Activated CD4-positive, alpha-beta T cell treated with anti-CD3 and anti-CD28 coated beads, Interleukin-2, amount 50 U/mL, for 48 hours (primary cell): ENCODE results near the gene ZNF565.
"Not testable (repeated sequence)": the region's sequence is repeated elsewhere in the genome, so short reads cannot be mapped to it uniquely, and the experiment has no call there.

ENCODE experiments used
- DNase-seq, 2 experiments: peaks; one replicate each; pipeline ENCODE4 v3.0.0-alpha.2; 2020

ZNF565 gene

DNA sequence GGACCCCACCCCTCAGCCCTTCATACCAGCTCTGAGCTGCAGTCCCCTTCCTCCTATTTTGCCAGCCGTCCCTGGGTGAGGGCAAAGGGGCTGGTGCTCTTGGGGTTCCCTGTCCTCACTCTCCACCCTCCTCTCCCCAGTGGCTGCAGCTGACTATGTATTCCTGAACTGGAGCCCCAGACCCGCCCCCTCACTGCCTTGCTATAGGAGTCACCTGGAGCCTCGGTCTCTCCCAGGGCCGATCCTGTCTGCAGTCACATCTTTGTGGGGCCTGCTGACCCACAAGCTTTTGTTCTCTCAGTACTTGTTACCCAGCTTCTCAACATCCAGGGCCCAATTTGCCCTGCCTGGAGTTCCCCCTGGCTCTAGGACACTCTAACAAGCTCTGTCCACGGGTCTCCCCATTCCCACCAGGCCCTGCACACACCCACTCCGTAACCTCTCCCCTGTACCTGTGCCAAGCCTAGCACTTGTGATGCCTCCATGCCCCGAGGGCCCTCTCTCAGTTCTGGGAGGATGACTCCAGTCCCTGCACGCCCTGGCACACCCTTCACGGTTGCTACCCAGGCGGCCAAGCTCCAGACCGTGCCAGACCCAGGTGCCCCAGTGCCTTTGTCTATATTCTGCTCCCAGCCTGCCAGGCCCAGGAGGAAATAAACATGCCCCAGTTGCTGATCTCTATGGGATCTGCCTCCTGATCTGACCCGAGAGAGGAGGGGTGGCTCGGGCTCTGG lies 64.6 kb downstream of the ZNF565 start:
- no peak for DNase-seq

DNA sequence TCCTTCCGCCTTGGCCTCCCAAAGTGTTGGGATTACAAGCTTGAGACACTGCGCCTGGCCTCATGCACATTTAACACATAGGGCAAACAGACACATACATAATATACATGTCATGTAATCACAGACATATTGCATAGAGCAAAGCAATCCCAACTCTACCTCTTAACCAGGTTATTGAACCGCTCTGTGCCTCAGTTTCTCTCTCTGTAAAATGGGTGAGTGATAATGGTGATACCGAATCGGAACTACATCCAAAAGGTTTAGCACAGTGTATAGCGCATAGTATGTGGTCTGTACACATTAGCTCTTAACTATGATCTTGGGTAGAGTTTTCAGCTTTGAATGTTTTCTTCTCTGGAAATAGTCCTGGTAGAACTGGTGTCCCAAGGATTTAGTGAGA lies 69.8 kb downstream of the ZNF565 start:
- no peak for DNase-seq

DNA sequence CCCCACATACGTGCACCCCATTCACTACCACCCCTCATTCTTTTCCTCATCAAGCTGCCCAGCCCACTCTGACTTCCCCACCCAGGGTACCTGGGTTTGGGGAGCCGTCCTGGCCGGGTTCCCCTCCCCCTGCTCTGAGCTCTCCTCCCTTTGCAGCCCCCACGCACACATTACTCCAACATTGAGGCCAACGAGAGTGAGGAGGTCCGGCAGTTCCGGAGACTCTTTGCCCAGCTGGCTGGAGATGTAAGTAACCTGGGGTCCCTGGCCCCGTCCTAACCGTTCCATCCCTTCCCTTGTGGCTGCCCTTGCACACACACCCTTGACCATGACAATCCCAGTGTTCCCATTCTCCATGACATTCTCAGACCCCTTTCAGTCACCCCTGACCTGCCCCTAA lies 72.0 kb downstream of the ZNF565 start:
- DNase-seq = no peak

DNA sequence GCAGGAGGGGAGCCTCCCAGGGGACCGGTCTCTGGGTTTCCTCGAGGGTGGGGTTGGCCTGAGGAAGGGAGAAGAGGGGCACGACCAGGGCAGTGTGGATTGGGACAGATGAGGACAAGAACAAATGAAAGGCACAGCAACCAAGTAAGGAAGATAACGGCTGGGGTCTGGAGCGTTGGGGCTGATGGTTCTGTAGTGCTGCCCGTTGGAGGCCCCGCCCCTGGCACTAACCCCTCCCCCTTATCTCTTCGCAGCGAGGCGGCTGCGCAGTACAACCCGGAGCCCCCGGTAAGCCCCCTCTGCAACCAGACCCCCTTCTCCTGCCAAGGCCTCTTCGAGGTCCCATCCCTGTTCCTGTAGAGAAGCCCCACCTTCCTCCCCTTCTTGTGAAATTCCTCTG lies 72.4 kb downstream of the ZNF565 start:
- DNase-seq = no peak

DNA sequence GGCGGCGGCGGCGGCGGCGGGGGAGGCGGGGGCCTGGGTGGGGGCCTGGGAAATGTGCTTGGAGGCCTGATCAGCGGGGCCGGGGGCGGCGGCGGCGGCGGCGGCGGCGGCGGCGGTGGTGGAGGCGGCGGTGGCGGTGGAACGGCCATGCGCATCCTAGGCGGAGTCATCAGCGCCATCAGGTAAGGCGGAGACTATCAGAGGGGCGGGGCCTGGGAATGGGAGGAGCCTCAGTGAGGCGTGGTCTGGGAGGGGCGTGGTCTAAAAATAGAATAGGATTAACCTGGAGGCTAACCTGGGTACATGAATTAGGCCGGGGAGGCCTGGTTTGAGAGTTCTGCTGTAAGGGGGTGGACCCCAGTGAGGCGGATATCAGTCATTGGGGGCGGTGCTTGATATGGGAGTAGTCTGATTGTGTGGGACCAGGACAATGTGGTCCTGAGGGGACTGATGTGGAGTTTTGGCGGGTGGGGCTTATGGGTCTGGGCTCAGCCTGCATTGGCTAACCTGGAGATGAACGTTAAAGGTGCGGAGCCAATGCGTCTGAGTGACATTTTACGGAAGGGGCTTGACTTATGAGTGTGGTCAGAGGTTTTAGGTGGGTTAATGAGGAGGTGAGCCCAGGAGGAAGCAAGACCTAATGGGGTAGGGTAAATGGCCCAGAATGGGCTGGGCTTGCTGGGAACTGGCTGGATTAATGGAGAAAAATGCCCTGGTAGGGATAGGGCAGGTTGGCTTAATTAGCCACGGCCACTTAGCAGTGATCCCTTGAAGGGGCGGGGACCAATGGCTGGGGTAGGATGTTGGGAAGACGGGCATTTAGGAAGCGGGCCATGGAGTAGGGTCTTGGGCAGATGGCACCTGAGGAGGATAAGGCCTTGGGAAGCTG lies 73.2 kb downstream of the ZNF565 start:
- peak; percentile 92 to 93 for DNase-seq

DNA sequence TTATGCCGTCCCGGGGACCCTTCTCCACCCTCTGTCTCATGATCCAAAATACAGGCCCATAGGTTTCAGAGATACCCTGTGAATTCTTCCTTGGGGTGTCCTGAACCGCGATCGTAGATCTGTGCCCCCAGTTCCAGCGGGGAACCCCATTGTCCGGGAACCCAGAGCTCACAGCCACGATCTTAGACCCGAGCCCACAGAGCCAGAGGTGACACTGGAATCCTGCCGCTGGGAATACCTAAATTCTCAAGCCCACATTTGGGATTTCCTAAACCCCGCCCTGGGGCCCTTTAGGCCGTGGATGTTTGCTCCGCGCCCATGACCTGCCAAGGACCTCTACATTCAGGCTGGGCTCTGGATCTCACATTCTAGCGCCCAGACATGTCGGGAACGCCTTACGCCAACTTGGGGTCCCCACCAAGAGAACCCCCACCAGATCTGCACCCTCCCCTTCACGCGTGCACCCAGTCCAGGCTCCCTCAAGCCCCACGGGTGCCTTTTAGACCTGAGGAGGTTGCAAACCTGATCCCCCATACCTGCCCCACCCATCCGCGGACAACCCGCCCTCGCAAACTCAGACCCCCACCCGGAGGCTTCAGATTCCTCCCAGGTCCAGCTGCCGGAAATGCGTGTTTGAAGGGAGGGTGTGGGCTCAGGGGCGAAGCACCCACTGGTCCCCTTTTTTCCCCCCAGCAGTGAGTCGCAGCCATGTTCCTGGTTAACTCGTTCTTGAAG lies 74.0 kb downstream of the ZNF565 start:
- peak; percentile 49 to 62 for DNase-seq

DNA sequence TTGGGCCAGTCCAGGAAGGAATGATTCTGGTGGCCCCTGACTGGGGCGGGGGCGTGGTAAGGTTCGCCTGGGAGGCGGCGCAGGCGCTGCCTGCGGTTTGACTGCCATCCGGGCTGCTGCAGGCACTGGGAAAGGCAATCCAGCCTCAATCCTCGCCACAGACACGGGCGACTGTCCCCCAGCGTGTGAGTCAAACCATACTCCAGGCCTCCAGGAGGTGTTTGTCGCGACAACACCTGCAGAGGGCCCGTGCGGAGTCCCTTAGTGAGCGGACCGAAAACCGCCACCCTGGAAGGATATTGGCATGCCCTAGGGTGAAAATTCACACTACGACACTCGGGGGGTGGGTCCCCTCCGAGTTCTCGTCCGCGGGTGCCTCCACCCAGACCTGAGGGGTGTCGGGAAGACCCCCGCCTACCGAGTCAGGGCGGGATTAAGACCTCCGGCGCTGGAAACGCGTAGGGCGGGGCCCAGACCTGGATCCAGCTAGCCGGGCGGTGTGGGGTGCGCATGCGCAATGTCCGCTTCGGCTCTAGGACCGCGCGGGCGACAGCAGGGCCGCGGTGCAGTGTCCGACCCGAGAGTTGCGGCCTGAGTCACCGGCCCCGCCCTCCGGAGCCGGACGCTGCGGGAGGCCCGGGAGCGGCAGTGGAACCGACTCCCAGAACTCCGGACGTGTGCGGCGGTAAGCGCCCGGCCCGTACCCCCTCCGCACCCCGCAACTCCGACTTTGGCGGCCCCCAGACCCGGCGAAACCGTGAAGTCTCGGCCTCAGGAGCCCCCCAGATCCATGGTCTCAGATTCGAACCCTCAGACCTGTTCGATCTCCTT lies 74.8 kb downstream of the ZNF565 start, which contains the start of gene CAPNS1:
CAPNS1 (plus strand) TSS at position 594 of the 831 bp plus-strand sequence. CDS start 946 bp downstream, outside the sequence.
- DNase-seq = peak; percentile 94 to 96

DNA sequence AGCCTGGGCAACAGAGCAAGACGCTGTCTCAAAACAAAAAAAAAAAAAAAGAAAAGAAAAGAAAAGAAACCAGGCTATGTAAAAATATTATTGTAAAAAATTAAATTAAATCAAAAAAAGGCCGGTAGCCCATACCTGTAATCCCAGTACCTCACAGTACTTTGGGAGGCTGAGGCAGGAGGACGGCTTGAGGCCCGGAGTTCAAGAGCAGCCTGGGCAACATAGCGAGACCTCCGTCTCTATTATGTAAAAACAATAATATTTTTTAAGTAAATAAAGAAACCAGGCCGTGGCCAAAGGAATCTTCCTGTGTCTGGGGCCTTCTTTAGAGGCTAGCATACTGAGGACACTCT lies 75.4 kb downstream of the ZNF565 start:
- DNase-seq = no peak

DNA sequence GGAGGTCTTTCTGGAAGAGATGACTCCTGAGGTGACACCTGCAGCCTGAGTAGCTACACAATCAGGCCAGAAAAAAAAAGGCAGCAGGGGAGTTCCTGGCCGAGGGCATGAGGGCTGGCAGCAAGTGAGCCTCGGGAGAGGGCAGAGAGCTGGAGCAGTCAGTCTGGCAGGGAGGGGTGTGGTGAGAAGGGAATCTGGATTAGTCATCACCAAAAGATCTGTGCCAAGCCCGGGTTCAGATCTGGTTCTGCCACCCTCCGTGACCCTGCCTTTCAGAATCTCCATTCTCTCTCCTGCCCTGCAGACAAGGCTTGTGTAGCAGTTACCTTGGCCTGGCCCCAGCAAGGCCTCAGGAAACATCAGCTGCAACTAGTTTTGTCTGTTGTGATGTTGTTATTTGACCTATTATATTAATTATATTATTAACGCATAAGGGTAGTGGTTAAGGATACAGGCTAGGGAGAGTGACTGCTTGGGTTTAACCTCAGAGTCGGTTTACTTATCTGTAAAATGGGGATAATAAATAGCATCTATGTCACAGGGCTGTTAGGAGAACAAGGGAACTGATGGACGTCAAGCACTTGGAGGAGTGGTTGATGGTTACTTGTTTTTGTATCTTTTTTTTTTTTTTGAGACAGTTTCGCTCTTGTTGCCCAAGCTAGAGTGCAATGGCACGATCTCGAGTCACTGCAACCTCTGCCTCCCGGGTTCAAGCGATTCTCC lies 77.3 kb downstream of the ZNF565 start:
- DNase-seq = peak in 1 of 2 experiments; percentile 19

DNA sequence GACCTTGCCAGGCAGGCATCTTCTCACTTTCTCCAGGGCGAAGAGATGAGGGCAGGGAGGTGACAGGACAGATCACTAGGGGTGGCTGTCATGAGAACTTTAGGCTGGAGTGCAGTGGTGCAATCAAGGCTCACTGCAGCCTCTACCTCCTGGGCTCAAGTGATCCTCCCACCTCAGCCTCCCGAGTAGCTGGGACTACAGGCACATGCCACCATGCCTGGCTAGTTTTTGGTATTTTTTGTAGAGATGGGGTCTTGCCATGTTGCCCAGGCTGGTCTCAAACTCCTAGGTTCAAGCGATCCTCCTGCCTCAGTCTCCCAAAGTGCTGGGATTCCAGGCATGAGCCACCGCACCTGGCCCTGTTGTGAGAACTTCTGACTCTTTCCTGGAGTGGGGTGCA lies 79.6 kb downstream of the ZNF565 start:
- not testable (repeated sequence) for DNase-seq
